ENCODE measurements around the gene PADI3. TPM values are rescaled to one million over a fixed set of nuclear protein-coding genes. Genes with fewer than 3 reads are reported as not detected.
"Not testable (repeated sequence)": the region's sequence is repeated elsewhere in the genome, so short reads cannot be mapped to it uniquely, and the experiment has no call there.

Gene PADI3
- total RNA-seq, 3 donors from 2014 or later, result not detected

DNA sequence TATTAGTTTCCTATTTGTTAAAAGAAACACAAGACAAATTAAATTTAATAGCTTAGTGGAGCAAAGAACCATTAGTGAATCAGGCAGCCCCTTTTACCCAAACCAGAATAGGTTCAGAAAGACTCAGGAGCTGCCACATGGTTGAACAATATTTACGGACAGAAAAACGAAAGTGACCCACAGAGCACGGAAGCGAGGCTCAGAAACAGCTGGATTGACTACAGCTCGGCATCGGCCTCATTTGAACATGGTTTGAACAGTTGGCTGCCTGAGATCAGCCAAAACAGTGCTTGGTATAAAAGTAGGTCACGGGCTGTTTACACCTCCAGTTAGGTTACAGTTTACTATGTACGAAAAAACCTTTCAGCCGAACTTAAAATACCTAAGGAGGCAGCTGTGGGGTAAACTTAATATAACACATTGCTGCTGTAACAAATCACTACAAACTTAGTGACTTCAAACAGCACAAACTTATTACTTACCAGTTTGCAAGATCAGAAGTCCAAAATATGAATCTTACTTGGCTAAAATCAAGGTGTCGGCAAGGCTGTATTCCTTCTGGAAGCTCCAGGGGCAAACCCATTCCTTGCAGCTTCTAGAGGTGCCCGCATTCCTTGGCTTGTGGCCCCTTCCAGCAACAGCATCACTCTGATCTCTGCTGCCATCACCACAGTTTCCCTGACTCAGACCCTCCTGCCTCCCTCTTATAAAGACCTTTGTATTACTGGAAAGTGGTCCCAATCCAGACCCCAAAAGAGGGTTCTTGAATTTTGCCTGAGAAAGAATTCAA, 70.9 kb downstream of the PADI3 start:
- intact Hi-C loops (cut with DNase I; ENCODE audit: low total_unique reads), result no loop called here
- Histone ChIP-seq H3K36me3 (no peaks in the 10 kb centered on the region), H3K27me3 (no peaks in the 10 kb centered on the region), H3K27ac (no peak overlapping the region), H3K4me1 (no peaks in the 10 kb centered on the region), H3K4me3 (no peak overlapping the region), H3K9me3 (peaks cover 0 to 7% of the 10 kb centered on the region in 2 donors)
- TF ChIP-seq POLR2AphosphoS5 (IDR thresholded peaks at IDR 0.05) (no peak), POLR2A (IDR thresholded peaks at IDR 0.05) (no peak)
- TF ChIP-seq, protein P1, sequence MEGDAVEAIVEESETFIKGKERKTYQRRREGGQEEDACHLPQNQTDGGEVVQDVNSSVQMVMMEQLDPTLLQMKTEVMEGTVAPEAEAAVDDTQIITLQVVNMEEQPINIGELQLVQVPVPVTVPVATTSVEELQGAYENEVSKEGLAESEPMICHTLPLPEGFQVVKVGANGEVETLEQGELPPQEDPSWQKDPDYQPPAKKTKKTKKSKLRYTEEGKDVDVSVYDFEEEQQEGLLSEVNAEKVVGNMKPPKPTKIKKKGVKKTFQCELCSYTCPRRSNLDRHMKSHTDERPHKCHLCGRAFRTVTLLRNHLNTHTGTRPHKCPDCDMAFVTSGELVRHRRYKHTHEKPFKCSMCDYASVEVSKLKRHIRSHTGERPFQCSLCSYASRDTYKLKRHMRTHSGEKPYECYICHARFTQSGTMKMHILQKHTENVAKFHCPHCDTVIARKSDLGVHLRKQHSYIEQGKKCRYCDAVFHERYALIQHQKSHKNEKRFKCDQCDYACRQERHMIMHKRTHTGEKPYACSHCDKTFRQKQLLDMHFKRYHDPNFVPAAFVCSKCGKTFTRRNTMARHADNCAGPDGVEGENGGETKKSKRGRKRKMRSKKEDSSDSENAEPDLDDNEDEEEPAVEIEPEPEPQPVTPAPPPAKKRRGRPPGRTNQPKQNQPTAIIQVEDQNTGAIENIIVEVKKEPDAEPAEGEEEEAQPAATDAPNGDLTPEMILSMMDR (IDR thresholded peaks at IDR 0.05), result no peak
- DNase-seq (ENCODE audit: low spot score in 2 of 2), result no peak

DNA sequence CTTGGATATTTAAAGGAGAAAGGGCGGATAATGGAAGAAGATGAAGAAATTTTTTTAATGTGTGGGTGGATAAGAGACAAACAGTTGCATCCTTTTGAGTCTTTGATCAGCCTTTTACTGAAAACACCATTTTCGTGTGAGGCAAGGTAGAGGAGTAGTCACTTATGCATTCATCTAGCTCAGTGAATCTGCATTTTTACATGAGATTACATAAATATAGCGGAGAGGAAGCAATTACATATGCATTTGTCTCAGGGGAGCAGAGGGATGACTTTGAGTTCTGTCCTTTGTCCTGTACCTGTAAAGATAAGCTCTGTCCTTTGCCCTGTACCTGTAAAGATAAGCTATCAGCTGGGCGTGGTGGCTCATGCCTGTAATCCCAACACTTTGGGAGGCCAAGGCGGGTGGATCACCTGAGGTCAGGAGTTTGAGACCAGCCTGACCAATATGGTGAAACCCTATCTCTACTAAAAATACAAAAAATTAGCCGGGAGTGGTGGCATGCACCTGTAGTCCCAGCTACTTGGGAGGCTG, 73.0 kb downstream of the PADI3 start:
- H3K36me3 ChIP-seq; H3K9me3 ChIP-seq; H3K4me1 ChIP-seq; DNase-seq (ENCODE audit: low spot score in 2 of 2); H3K4me3 ChIP-seq; intact Hi-C loops (cut with DNase I; ENCODE audit: low total_unique reads); H3K27ac ChIP-seq; H3K27me3 ChIP-seq: not testable (repeated sequence)

- H3K9me3 ChIP-seq, result no peaks in the 10 kb centered on the region
- no peak for DNase-seq (ENCODE audit: low spot score in 2 of 2)
- intact Hi-C loops (cut with DNase I; ENCODE audit: low total_unique reads), result no loop called here
- TF ChIP-seq, protein P1 (IDR thresholded peaks at IDR 0.05), result no peak
- TF ChIP-seq POLR2A (IDR thresholded peaks at IDR 0.05), result no peak
- TF ChIP-seq POLR2AphosphoS5 (IDR thresholded peaks at IDR 0.05), result no peak
- H3K27ac ChIP-seq, result no peak overlapping the region
- H3K36me3 ChIP-seq, result no peaks in the 10 kb centered on the region
- no peaks in the 10 kb centered on the region for H3K27me3 ChIP-seq
- no peak overlapping the region for H3K4me3 ChIP-seq
- H3K4me1 ChIP-seq, result no peaks in the 10 kb centered on the region
Measured at GRCh38 chr1:17328855-17329254, 80.0 kb downstream of the PADI3 start.

DNA sequence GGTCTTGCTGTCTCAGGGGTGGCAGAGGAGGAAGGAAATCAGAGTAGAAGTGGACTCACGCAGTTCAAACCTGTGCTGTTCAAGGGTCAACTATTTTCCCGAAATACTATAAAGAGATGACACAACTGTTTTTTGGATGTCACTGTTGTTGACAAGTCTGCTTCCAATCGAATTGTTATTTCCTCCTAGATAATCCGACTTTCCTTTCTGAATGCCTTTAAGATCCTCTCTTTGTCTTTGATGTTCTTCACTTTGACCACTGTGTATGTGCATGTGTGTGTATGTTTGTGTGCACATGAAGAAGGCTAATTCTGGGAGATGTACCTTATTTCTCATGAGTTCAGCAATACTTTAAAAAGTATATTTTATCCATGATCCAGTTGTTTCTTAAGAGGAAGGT, 80.7 kb downstream of the PADI3 start:
- TF ChIP-seq POLR2A (IDR thresholded peaks at IDR 0.05) (no peak), POLR2AphosphoS5 (IDR thresholded peaks at IDR 0.05) (no peak)
- TF ChIP-seq, protein P1 (IDR thresholded peaks at IDR 0.05), result no peak
- intact Hi-C loops (cut with DNase I; ENCODE audit: low total_unique reads), result no loop called here

GRCh38 chr1:17330856-17331255, 82.0 kb downstream of the PADI3 start:
- H3K36me3 ChIP-seq, result no peaks in the 10 kb centered on the region
- no peaks in the 10 kb centered on the region for H3K27me3 ChIP-seq
- DNase-seq (ENCODE audit: low spot score in 2 of 2), result no peak
- intact Hi-C loops (cut with DNase I; ENCODE audit: low total_unique reads), result no loop called here
- TF ChIP-seq, protein P1 (IDR thresholded peaks at IDR 0.05), result no peak
- no peak for TF ChIP-seq POLR2A (IDR thresholded peaks at IDR 0.05)
- TF ChIP-seq POLR2AphosphoS5 (IDR thresholded peaks at IDR 0.05), result no peak
- no peaks in the 10 kb centered on the region for H3K4me1 ChIP-seq
- no peak overlapping the region for H3K27ac ChIP-seq
- no peak overlapping the region for H3K4me3 ChIP-seq
- H3K9me3 ChIP-seq, result no peaks in the 10 kb centered on the region

More for the DNA sequence above, 80.7 kb downstream of the PADI3 start:
- H3K4me1 ChIP-seq, result no peaks in the 10 kb centered on the region
- no peak overlapping the region for H3K27ac ChIP-seq
- no peaks in the 10 kb centered on the region for H3K27me3 ChIP-seq
- DNase-seq (ENCODE audit: low spot score in 2 of 2), result no peak
- no peak overlapping the region for H3K4me3 ChIP-seq
- no peaks in the 10 kb centered on the region for H3K9me3 ChIP-seq
- no peaks in the 10 kb centered on the region for H3K36me3 ChIP-seq

All from breast epithelium (tissue), 4 donors.